GM19328 (cell line): ENCODE results near the gene GNA12.
A peak's percentile ranks its signal among the peaks of the same experiment; 100 is the strongest.

Source experiments
- ATAC-seq: cut with Tn5 transposase; IDR thresholded peaks from one replicate; pipeline ENCODE4 v1.9.1; 2021; ENCODE audit warnings: mild to moderate bottlenecking, moderate library complexity; ENCODE audit not compliant: unreplicated experiment

The GNA12 gene

GRCh38 chr7:2718296-2718965 lies 125.7 kb downstream of the GNA12 start:
- ATAC-seq = no peak

GRCh38 chr7:2717293-2718261 lies 126.5 kb downstream of the GNA12 start:
- no peak for ATAC-seq

GRCh38 chr7:2716906-2717292 lies 127.2 kb downstream of the GNA12 start:
- ATAC-seq = no peak

GRCh38 chr7:2716488-2716887 lies 127.6 kb downstream of the GNA12 start:
- ATAC-seq = no peak

GRCh38 chr7:2715341-2716231 lies 128.5 kb downstream of the GNA12 start:
- ATAC-seq = no peak

- no peak for ATAC-seq
These were observed 129.5 kb downstream of the GNA12 start for GRCh38 chr7:2714636-2715035.

GRCh38 chr7:2713978-2714377 lies 130.1 kb downstream of the GNA12 start:
- no peak for ATAC-seq

GRCh38 chr7:2713370-2713769 lies 130.7 kb downstream of the GNA12 start:
- ATAC-seq = no peak

GRCh38 chr7:2711895-2712675 lies 132.0 kb downstream of the GNA12 start:
- no peak for ATAC-seq

- ATAC-seq = no peak
These were observed 133.1 kb downstream of the GNA12 start for GRCh38 chr7:2710901-2711551.

GRCh38 chr7:2710286-2710655 lies 133.8 kb downstream of the GNA12 start:
- peak; percentile 38 for ATAC-seq

- ATAC-seq = peak; percentile 78
These were observed 134.4 kb downstream of the GNA12 start for GRCh38 chr7:2709553-2710285.

- no peak for ATAC-seq
These were observed 135.4 kb downstream of the GNA12 start for GRCh38 chr7:2708547-2709310.

GRCh38 chr7:2708041-2708440 lies 136.1 kb downstream of the GNA12 start:
- no peak for ATAC-seq

GRCh38 chr7:2707481-2707880 lies 136.6 kb downstream of the GNA12 start:
- ATAC-seq = no peak

GRCh38 chr7:2706685-2707126 lies 137.4 kb downstream of the GNA12 start:
- ATAC-seq = no peak

GRCh38 chr7:2705371-2706096 lies 138.6 kb downstream of the GNA12 start:
- no peak for ATAC-seq

GRCh38 chr7:2702594-2702957 lies 141.5 kb downstream of the GNA12 start:
- ATAC-seq = no peak
